Measurements from ENCODE around the gene CLDND1. TPM values are rescaled to one million over a fixed set of nuclear protein-coding genes. Genes with fewer than 3 reads are reported as not detected.

Gene CLDND1
- total and polyA plus RNA-seq, 10 of the 15 experiments (the other 5 are each of a cell fraction or from before 2014, with no cell fraction given): 97.8 to 225 (median 152) TPM

DNA sequence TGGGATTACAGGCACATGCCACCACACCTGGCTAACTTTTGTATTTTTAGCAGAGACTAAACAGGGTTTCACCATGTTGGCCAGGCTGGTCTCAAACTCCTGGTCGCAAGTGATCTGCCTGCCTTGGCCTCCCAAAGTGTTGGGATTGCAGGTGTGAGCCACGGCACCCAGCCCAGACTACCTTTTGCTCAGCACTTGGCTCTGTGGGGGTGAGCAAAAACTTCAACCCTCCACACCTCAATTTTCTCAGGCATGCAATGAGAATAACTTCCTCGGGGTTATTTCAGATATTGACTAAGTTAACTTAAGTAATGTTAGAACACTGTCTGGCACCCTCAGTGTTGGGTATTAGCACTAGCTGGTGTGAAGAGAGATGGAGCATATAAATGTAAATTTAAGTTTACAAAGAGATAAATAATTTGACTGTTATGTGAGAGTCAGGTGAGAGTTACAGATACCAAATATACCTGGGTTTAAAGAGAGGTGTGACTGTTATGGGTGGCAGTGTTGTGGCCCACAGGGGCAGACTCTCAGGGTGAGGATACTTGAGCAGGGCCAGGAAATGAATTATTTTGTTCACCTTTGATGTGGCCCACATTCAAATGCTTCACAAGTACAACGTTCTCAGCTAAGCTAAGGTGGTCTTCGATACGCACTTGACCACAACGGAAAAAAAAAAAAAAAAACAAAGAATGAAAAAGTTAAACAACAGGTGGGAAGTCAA lies 41.7 kb upstream of the CLDND1 start (continued):
- TF ChIP-seq, protein P1, sequence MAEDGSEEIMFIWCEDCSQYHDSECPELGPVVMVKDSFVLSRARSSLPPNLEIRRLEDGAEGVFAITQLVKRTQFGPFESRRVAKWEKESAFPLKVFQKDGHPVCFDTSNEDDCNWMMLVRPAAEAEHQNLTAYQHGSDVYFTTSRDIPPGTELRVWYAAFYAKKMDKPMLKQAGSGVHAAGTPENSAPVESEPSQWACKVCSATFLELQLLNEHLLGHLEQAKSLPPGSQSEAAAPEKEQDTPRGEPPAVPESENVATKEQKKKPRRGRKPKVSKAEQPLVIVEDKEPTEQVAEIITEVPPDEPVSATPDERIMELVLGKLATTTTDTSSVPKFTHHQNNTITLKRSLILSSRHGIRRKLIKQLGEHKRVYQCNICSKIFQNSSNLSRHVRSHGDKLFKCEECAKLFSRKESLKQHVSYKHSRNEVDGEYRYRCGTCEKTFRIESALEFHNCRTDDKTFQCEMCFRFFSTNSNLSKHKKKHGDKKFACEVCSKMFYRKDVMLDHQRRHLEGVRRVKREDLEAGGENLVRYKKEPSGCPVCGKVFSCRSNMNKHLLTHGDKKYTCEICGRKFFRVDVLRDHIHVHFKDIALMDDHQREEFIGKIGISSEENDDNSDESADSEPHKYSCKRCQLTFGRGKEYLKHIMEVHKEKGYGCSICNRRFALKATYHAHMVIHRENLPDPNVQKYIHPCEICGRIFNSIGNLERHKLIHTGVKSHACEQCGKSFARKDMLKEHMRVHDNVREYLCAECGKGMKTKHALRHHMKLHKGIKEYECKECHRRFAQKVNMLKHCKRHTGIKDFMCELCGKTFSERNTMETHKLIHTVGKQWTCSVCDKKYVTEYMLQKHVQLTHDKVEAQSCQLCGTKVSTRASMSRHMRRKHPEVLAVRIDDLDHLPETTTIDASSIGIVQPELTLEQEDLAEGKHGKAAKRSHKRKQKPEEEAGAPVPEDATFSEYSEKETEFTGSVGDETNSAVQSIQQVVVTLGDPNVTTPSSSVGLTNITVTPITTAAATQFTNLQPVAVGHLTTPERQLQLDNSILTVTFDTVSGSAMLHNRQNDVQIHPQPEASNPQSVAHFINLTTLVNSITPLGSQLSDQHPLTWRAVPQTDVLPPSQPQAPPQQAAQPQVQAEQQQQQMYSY (CRISPR knock-in tag; IDR thresholded peaks at IDR 0.05): no peak
- TF ChIP-seq, protein P2, sequence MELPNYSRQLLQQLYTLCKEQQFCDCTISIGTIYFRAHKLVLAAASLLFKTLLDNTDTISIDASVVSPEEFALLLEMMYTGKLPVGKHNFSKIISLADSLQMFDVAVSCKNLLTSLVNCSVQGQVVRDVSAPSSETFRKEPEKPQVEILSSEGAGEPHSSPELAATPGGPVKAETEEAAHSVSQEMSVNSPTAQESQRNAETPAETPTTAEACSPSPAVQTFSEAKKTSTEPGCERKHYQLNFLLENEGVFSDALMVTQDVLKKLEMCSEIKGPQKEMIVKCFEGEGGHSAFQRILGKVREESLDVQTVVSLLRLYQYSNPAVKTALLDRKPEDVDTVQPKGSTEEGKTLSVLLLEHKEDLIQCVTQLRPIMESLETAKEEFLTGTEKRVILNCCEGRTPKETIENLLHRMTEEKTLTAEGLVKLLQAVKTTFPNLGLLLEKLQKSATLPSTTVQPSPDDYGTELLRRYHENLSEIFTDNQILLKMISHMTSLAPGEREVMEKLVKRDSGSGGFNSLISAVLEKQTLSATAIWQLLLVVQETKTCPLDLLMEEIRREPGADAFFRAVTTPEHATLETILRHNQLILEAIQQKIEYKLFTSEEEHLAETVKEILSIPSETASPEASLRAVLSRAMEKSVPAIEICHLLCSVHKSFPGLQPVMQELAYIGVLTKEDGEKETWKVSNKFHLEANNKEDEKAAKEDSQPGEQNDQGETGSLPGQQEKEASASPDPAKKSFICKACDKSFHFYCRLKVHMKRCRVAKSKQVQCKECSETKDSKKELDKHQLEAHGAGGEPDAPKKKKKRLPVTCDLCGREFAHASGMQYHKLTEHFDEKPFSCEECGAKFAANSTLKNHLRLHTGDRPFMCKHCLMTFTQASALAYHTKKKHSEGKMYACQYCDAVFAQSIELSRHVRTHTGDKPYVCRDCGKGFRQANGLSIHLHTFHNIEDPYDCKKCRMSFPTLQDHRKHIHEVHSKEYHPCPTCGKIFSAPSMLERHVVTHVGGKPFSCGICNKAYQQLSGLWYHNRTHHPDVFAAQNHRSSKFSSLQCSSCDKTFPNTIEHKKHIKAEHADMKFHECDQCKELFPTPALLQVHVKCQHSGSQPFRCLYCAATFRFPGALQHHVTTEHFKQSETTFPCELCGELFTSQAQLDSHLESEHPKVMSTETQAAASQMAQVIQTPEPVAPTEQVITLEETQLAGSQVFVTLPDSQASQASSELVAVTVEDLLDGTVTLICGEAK (IDR thresholded peaks at IDR 0.05; ENCODE audit: borderline replicate concordance): 0 out of 2 replicates have a peak, but pooled peaks have one; percentile 13
- TF ChIP-seq RELA (IDR thresholded peaks at IDR 0.05; ENCODE audit: borderline replicate concordance, partially characterized antibody): no peak
- no peak for TF ChIP-seq JUND (IDR thresholded peaks at IDR 0.05; ENCODE audit: low read depth, low read length)
- TF ChIP-seq, protein P3, sequence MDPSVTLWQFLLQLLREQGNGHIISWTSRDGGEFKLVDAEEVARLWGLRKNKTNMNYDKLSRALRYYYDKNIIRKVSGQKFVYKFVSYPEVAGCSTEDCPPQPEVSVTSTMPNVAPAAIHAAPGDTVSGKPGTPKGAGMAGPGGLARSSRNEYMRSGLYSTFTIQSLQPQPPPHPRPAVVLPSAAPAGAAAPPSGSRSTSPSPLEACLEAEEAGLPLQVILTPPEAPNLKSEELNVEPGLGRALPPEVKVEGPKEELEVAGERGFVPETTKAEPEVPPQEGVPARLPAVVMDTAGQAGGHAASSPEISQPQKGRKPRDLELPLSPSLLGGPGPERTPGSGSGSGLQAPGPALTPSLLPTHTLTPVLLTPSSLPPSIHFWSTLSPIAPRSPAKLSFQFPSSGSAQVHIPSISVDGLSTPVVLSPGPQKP (IDR thresholded peaks at IDR 0.05; ENCODE audit: low read depth, low read length): no peak
- TF ChIP-seq HDAC2 (IDR thresholded peaks at IDR 0.05): no peak
- TF ChIP-seq ZNF384 (IDR thresholded peaks at IDR 0.05; ENCODE audit: borderline replicate concordance, low read depth, low read length): peak; percentile 84
- peak; percentile 96 for TF ChIP-seq TCF7 (IDR thresholded peaks at IDR 0.05; ENCODE audit: borderline replicate concordance)
- TF ChIP-seq SRF (IDR thresholded peaks at IDR 0.05; ENCODE audit: low read depth in 2 of 2, low read length in 2 of 2): no peak
- TF ChIP-seq HCFC1 (IDR thresholded peaks at IDR 0.05; ENCODE audit: low read length): no peak
- no peak for TF ChIP-seq JUNB (IDR thresholded peaks at IDR 0.05)
- TF ChIP-seq SUPT20H (IDR thresholded peaks at IDR 0.05; ENCODE audit: borderline replicate concordance, control insufficient read depth, low read depth, low read length): no peak
- TF ChIP-seq, protein P4, sequence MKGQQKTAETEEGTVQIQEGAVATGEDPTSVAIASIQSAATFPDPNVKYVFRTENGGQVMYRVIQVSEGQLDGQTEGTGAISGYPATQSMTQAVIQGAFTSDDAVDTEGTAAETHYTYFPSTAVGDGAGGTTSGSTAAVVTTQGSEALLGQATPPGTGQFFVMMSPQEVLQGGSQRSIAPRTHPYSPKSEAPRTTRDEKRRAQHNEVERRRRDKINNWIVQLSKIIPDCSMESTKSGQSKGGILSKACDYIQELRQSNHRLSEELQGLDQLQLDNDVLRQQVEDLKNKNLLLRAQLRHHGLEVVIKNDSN (IDR thresholded peaks at IDR 0.05; ENCODE audit: borderline replicate concordance, extremely low read length, insufficient read depth, low read depth, low read length): no peak
- TF ChIP-seq DPF2 (IDR thresholded peaks at IDR 0.05): peak; percentile 4; the same call in 1 of the 2 replicates
- TF ChIP-seq NFYB (IDR thresholded peaks at IDR 0.05; ENCODE audit: insufficient read depth, low read depth, low read length): no peak
- TF ChIP-seq PML (IDR thresholded peaks at IDR 0.05; ENCODE audit: low read length): no peak
- TF ChIP-seq NR2C1 (IDR thresholded peaks at IDR 0.05): no peak
- no peak for TF ChIP-seq CBX3 (IDR thresholded peaks at IDR 0.05; ENCODE audit: borderline replicate concordance, low read depth)
- TF ChIP-seq, protein P5, sequence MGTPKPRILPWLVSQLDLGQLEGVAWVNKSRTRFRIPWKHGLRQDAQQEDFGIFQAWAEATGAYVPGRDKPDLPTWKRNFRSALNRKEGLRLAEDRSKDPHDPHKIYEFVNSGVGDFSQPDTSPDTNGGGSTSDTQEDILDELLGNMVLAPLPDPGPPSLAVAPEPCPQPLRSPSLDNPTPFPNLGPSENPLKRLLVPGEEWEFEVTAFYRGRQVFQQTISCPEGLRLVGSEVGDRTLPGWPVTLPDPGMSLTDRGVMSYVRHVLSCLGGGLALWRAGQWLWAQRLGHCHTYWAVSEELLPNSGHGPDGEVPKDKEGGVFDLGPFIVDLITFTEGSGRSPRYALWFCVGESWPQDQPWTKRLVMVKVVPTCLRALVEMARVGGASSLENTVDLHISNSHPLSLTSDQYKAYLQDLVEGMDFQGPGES (IDR thresholded peaks at IDR 0.05): no peak
